ENCODE measurements around the gene TLR1.

DNA sequence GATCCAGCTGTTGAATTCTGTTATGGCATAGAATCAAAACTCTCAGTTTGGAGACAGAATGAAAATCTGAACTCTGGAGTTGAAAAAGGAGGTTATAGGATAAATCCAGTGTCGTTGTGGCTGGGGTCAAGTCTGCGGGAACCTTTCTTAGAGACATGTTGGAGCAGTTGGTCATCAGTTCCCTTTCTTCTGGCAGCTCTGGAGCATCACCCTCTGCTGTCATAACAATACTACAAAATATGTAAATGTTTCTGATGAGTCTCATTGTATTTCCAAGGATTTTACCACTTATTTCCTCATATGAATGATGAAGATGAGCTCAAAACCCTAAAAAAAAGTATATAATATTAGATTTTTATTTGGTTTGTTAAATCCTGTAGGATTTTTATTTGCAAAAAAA lies 29.3 kb downstream of the TLR1 start:
- TF ChIP-seq, protein P1, sequence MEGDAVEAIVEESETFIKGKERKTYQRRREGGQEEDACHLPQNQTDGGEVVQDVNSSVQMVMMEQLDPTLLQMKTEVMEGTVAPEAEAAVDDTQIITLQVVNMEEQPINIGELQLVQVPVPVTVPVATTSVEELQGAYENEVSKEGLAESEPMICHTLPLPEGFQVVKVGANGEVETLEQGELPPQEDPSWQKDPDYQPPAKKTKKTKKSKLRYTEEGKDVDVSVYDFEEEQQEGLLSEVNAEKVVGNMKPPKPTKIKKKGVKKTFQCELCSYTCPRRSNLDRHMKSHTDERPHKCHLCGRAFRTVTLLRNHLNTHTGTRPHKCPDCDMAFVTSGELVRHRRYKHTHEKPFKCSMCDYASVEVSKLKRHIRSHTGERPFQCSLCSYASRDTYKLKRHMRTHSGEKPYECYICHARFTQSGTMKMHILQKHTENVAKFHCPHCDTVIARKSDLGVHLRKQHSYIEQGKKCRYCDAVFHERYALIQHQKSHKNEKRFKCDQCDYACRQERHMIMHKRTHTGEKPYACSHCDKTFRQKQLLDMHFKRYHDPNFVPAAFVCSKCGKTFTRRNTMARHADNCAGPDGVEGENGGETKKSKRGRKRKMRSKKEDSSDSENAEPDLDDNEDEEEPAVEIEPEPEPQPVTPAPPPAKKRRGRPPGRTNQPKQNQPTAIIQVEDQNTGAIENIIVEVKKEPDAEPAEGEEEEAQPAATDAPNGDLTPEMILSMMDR (IDR thresholded peaks at IDR 0.05; ENCODE audit: low read depth, low read length) = no peak
- TF ChIP-seq EZH2phosphoT487 (IDR thresholded peaks at IDR 0.05; ENCODE audit: low read depth) = no peak
